H9 (cell line): ENCODE measurements around the gene CENPV. TPM values are rescaled to one million over a fixed set of nuclear protein-coding genes. Genes with fewer than 3 reads are reported as not detected.
A peak's percentile ranks its signal among the peaks of the same experiment; 100 is the strongest.

Source experiments
- DNase-seq: peaks from one replicate; pipeline ENCODE4 v3.0.0-alpha.2; 2017
- H2AFZ ChIP-seq: one replicate; pipeline ENCODE4 v1.6.1; 2013; ENCODE audit warnings: mild to moderate bottlenecking, low read length, control low read depth, moderate library complexity
- H2AK5ac ChIP-seq: 2 replicates; pipeline ENCODE4 v1.6.1; 2013; ENCODE audit warnings: low read length, control low read depth, mixed read lengths; ENCODE audit not compliant: insufficient read length
- H2BK120ac ChIP-seq: one replicate; pipeline ENCODE4 v1.6.1; 2013; ENCODE audit warnings: low read depth, mild to moderate bottlenecking, low read length, control low read depth, inconsistent platforms; ENCODE audit not compliant: poor library complexity, severe bottlenecking
- H2BK12ac ChIP-seq: 2 replicates; pipeline ENCODE4 v1.6.1; 2013; ENCODE audit warnings: low read length, control low read depth, mixed read lengths, low read depth; ENCODE audit not compliant: insufficient read length
- H2BK15ac ChIP-seq: 2 replicates; pipeline ENCODE4 v1.6.1; 2013; ENCODE audit warnings: low read depth, low read length, control low read depth
- H2BK20ac ChIP-seq: one replicate; pipeline ENCODE4 v1.6.1; 2013; ENCODE audit warnings: low read depth, mild to moderate bottlenecking, low read length, control low read depth, inconsistent platforms; ENCODE audit not compliant: poor library complexity, severe bottlenecking
- H2BK5ac ChIP-seq: 2 replicates; pipeline ENCODE4 v1.6.1; 2013; ENCODE audit warnings: low read length, control low read depth, mixed read lengths; ENCODE audit not compliant: insufficient read length
- H3K14ac ChIP-seq: 2 replicates; pipeline ENCODE4 v1.6.1; 2013; ENCODE audit warnings: low read length, control low read depth; ENCODE audit not compliant: insufficient read depth
- H3K18ac ChIP-seq: 2 replicates; pipeline ENCODE4 v1.6.1; 2013; ENCODE audit warnings: low read depth, mild to moderate bottlenecking, mixed read lengths, low read length, control low read depth; ENCODE audit not compliant: insufficient read length
- H3K23ac ChIP-seq: 2 replicates; pipeline ENCODE4 v1.6.1; 2013; ENCODE audit warnings: low read length, control low read depth, mixed read lengths, low read depth; ENCODE audit not compliant: insufficient read length
- H3K23me2 ChIP-seq: 2 replicates; pipeline ENCODE4 v1.6.1; 2013; ENCODE audit warnings: low read depth, mild to moderate bottlenecking, mixed read lengths, low read length, control low read depth; ENCODE audit not compliant: insufficient read length, poor library complexity, severe bottlenecking
- H3K27ac ChIP-seq: 2 replicates; pipeline ENCODE4 v1.5.1; 2013; ENCODE audit warnings: low read length, control low read depth, mixed read lengths, low read depth; ENCODE audit not compliant: insufficient read length
- H3K27me3 ChIP-seq: 2 replicates; pipeline ENCODE4 v1.6.1; 2013; ENCODE audit warnings: low read length, control low read depth, inconsistent platforms; ENCODE audit not compliant: insufficient read depth
- H3K4ac ChIP-seq: 2 replicates; pipeline ENCODE4 v1.6.1; 2013; ENCODE audit warnings: low read depth, mild to moderate bottlenecking, control low read depth, inconsistent platforms, low read length, moderate library complexity
- H3K4me1 ChIP-seq: 2 replicates; pipeline ENCODE4 v1.6.1; 2013; ENCODE audit warnings: low read length, control low read depth, inconsistent platforms; ENCODE audit not compliant: insufficient read depth
- H3K4me2 ChIP-seq: 2 replicates; pipeline ENCODE4 v1.6.1; 2013; ENCODE audit warnings: low read length, control low read depth, mixed read lengths; ENCODE audit not compliant: insufficient read length, insufficient read depth
- H3K56ac ChIP-seq: 2 replicates; pipeline ENCODE4 v1.6.1; 2013; ENCODE audit warnings: low read depth, mild to moderate bottlenecking, mixed read lengths, low read length, control low read depth; ENCODE audit not compliant: insufficient read length
- H3K79me1 ChIP-seq: 2 replicates; pipeline ENCODE4 v1.6.1; 2013; ENCODE audit warnings: low read depth, mild to moderate bottlenecking, moderate library complexity, low read length, control low read depth, inconsistent platforms; ENCODE audit not compliant: insufficient read depth, poor library complexity, severe bottlenecking
- H3K79me2 ChIP-seq: 2 replicates; pipeline ENCODE4 v1.6.1; 2013; ENCODE audit warnings: low read length, control low read depth, inconsistent platforms; ENCODE audit not compliant: insufficient read depth
- H3K9ac ChIP-seq: 2 replicates; pipeline ENCODE4 v1.6.1; 2013; ENCODE audit warnings: low read length, control low read depth, mixed read lengths; ENCODE audit not compliant: insufficient read length; ENCODE audit errors: extremely low read depth
- H3K9me3 ChIP-seq: one replicate; pipeline ENCODE4 v1.6.1; 2013; ENCODE audit warnings: low read depth, low read length, inconsistent platforms; ENCODE audit not compliant: control insufficient read depth
- H3T11ph ChIP-seq: one replicate; pipeline ENCODE4 v1.6.1; 2013; ENCODE audit warnings: mild to moderate bottlenecking, low read length, control low read depth, inconsistent platforms
- H4K20me1 ChIP-seq: one replicate; pipeline ENCODE4 v1.6.1; 2013; ENCODE audit not compliant: control insufficient read depth, insufficient read length, insufficient read depth
- H4K5ac ChIP-seq: 2 replicates; pipeline ENCODE4 v1.6.1; 2013; ENCODE audit warnings: low read depth, mild to moderate bottlenecking, mixed read lengths, low read length, control low read depth; ENCODE audit not compliant: insufficient read length
- H4K8ac ChIP-seq: replicated peaks from 2 replicates; pipeline ENCODE4 v1.6.1; 2013; ENCODE audit warnings: low read length, control low read depth, mixed read lengths, low read depth; ENCODE audit not compliant: insufficient read length
- H4K91ac ChIP-seq: 2 replicates; pipeline ENCODE4 v1.6.1; 2013; ENCODE audit warnings: low read depth, mild to moderate bottlenecking, moderate library complexity, mixed read lengths, low read length, control low read depth; ENCODE audit not compliant: insufficient read length
- H3K27ac Mint-ChIP-seq, 3 experiments: 2 replicates in 2 of 3; 3 replicates in 1 of 3; pipeline ENCODE4 v1.8.0; 2020 to 2021; ENCODE audit warnings: mixed read lengths in 3 of 3, mild to moderate bottlenecking in 1 of 3, moderate library complexity in 1 of 3
- H3K27me3 Mint-ChIP-seq: 2 replicates; pipeline ENCODE4 v1.8.0; 2021; ENCODE audit warnings: low read depth, mild to moderate bottlenecking, moderate library complexity, mixed read lengths
- H3K36me3 Mint-ChIP-seq, 3 experiments: 2 replicates in 2 of 3; 3 replicates in 1 of 3; pipeline ENCODE4 v1.8.0; 2020 to 2021; ENCODE audit warnings: low read depth in 3 of 3, mixed read lengths in 3 of 3; ENCODE audit not compliant: insufficient read depth in 1 of 3
- H3K4me1 Mint-ChIP-seq, 2 experiments: 2 replicates each; pipeline ENCODE4 v1.8.0; 2020; ENCODE audit warnings: mixed read lengths in 2 of 2
- H3K4me3 Mint-ChIP-seq, 2 experiments: 2 replicates in 1 of 2; 3 replicates in 1 of 2; pipeline ENCODE4 v1.8.0; 2020 to 2021; ENCODE audit warnings: mild to moderate bottlenecking in 2 of 2, mixed read lengths in 2 of 2, moderate library complexity in 1 of 2
- H3K9me3 Mint-ChIP-seq, 2 experiments: 2 replicates in 1 of 2; 3 replicates in 1 of 2; pipeline ENCODE4 v1.8.0; 2020; ENCODE audit warnings: mild to moderate bottlenecking in 2 of 2, mixed read lengths in 2 of 2, moderate library complexity in 1 of 2
- CTCF ChIP-seq: fragments of 200-600 bp; sonication (generic); conservative IDR thresholded peaks from 3 replicates; pipeline ENCODE4 v1.8.0; 2021; ENCODE audit warnings: antibody characterized with exemption, mild to moderate bottlenecking
- WGBS: extraction: QIAGEN DNeasy Blood & Tissue Kit; methylation state at CpG from one replicate; pipeline ENCODE4 v1.1.7; 2013; ENCODE audit warnings: missing lambda C conversion rate, low lambda C conversion rate, mixed read lengths; ENCODE audit not compliant: insufficient read length; ENCODE audit errors: extremely low coverage; 5-methylcytosine and 5-hydroxymethylcytosine counted together
- total RNA-seq: library from RNA; stranded (reverse); gene quantifications from 2 replicates; pipeline ENCODE4 v1.2.1, GENCODE V29; 2021

CENPV gene
- total RNA-seq, 1 experiment from 2014 or later, result 200 TPM

GRCh38 chr17:16383216-16383615 is 29.9 kb upstream of the CENPV start:
- Histone ChIP-seq H2BK5ac (no peak overlapping the region), H3K23ac (no peak overlapping the region), H2BK15ac (no peak overlapping the region), H2BK12ac (no peak overlapping the region), H2BK20ac (no peak overlapping the region), H3K79me2 (peaks cover 7% of the 10 kb centered on the region; the same call in 1 of the 2 replicates), H3K4me2 (no peak overlapping the region), H4K8ac (no peak overlapping the region), H4K91ac (no peak overlapping the region), H3K9me3 (no peaks in the 10 kb centered on the region), H2AK5ac (no peak overlapping the region), H3K18ac (no peak overlapping the region), H3T11ph (no peak overlapping the region), H2BK120ac (no peak overlapping the region), H3K27me3 (no peaks in the 10 kb centered on the region), H4K5ac (no peak overlapping the region), H3K4me1 (0 out of 2 replicates have a peak, but pooled peaks cover 3% of the 10 kb centered on the region), H3K9ac (no peak overlapping the region), H3K4ac (no peak overlapping the region), H3K23me2 (peaks cover 7% of the 10 kb centered on the region), H3K27ac (no peak overlapping the region), H4K20me1 (no peaks in the 10 kb centered on the region), H3K56ac (no peak overlapping the region), H3K14ac (no peak overlapping the region), H3K79me1 (peaks cover 3% of the 10 kb centered on the region), H2AFZ (no peak overlapping the region)
- TF ChIP-seq CTCF, result no peak
- peaks cover 2 to 3% of the 10 kb centered on the region in 2 experiments; a peak in 2 of 5 replicates for H3K9me3 Mint-ChIP-seq
- H3K4me3 Mint-ChIP-seq, result peak overlapping the region; percentile 55 to 83
- DNase-seq, result no peak
- H3K4me1 Mint-ChIP-seq, result peaks cover 21 to 37% of the 10 kb centered on the region in 2 experiments
- H3K27me3 Mint-ChIP-seq, result no peaks in the 10 kb centered on the region
- H3K27ac Mint-ChIP-seq, result peak overlapping the region in 1 of 3 experiments; percentile 58; a peak in 3 of 7 replicates
- no CpG with 5 or more reads among the region's 4 CpGs for WGBS
- H3K36me3 Mint-ChIP-seq, result peaks cover 24 to 29% (median 28%) of the 10 kb centered on the region in 3 experiments; a peak in 6 of 7 replicates
